OCI-LY7 (cell line): ENCODE measurements around the gene OGFOD3. TPM values are rescaled to one million over a fixed set of nuclear protein-coding genes. Genes with fewer than 3 reads are reported as not detected.

Source experiments
- BruUV-seq: library from RNA; stranded (reverse); fragments of 400-500 nt; replicated peaks from 2 replicates; lab custom pipeline; 2021; lab: Mats Ljungman, UMichigan
- CTCF ChIA-PET: fragments of 300-600 bp; sonication (Branson Sonifier 250); formaldehyde crosslinking; loops from one replicate; lab custom pipeline; 2022; ENCODE audit warnings: antibody characterized with exemption; ENCODE audit not compliant: unreplicated experiment; lab: Charles Lee
- POLR2A ChIA-PET: fragments of 300-600 bp; sonication (Branson Sonifier 250); formaldehyde crosslinking; loops from one replicate; lab custom pipeline; 2022; ENCODE audit warnings: antibody characterized with exemption; lab: Charles Lee
- DNase-seq: peaks from one replicate; pipeline ENCODE4 v3.0.0-alpha.2; 2015; ENCODE audit warnings: low spot score
- H2AFZ ChIP-seq: fragments of 200-600 bp; sonication (generic), shearing (Covaris generic); 2 replicates; pipeline ENCODE4 v1.6.1; 2014; ENCODE audit warnings: mild to moderate bottlenecking, antibody characterized with exemption, low read length, moderate library complexity
- H3K27ac ChIP-seq: fragments of 200-600 bp; sonication (generic); 2 replicates; pipeline ENCODE4 v1.5.1; 2014; ENCODE audit warnings: mixed run types, low read depth, mild to moderate bottlenecking, moderate library complexity, low read length, inconsistent platforms; ENCODE audit not compliant: poor library complexity, severe bottlenecking
- H3K36me3 ChIP-seq: fragments of 200-600 bp; sonication (generic); 2 replicates; pipeline ENCODE4 v1.6.1; 2014; ENCODE audit warnings: mild to moderate bottlenecking, antibody characterized with exemption, low read length, moderate library complexity, mixed read lengths; ENCODE audit not compliant: insufficient read depth
- H3K4me1 ChIP-seq: fragments of 200-600 bp; sonication (generic); 2 replicates; pipeline ENCODE4 v1.5.1; 2014; ENCODE audit warnings: mild to moderate bottlenecking, low read length; ENCODE audit not compliant: insufficient read depth, poor library complexity, severe bottlenecking
- H3K4me2 ChIP-seq: fragments of 200-600 bp; sonication (generic); 2 replicates; pipeline ENCODE4 v1.6.1; 2014; ENCODE audit warnings: mild to moderate bottlenecking, low read length
- H3K4me3 ChIP-seq: fragments of 200-600 bp; sonication (generic); 2 replicates; pipeline ENCODE4 v1.5.1; 2014; ENCODE audit warnings: mild to moderate bottlenecking, low read depth, low read length; ENCODE audit not compliant: poor library complexity, severe bottlenecking
- H3K79me2 ChIP-seq: fragments of 200-600 bp; sonication (generic); 2 replicates; pipeline ENCODE4 v1.6.1; 2016; ENCODE audit warnings: low read depth, mild to moderate bottlenecking, low read length, moderate library complexity, mixed read lengths; ENCODE audit not compliant: insufficient read depth
- H3K9me2 ChIP-seq: fragments of 200-600 bp; sonication (generic); 2 replicates; pipeline ENCODE4 v1.6.1; 2016; ENCODE audit warnings: mild to moderate bottlenecking, low read length, mixed read lengths; ENCODE audit not compliant: insufficient read depth
- H3K9me3 ChIP-seq: fragments of 200-600 bp; sonication (generic); 2 replicates; pipeline ENCODE4 v1.6.1; 2014; ENCODE audit warnings: mild to moderate bottlenecking, mixed run types, low read length, mixed read lengths
- H4K20me1 ChIP-seq: fragments of 200-600 bp; sonication (generic); 2 replicates; pipeline ENCODE4 v1.6.1; 2014; ENCODE audit warnings: mild to moderate bottlenecking, antibody characterized with exemption, low read length, moderate library complexity, mixed read lengths; ENCODE audit not compliant: insufficient read depth
- CTCF ChIP-seq: fragments of 200-600 bp; sonication (generic); conservative IDR thresholded peaks from 2 replicates; pipeline ENCODE4 v1.5.1; 2014; ENCODE audit warnings: mild to moderate bottlenecking, antibody characterized with exemption, low read length, moderate library complexity, mixed read lengths
- EZH2phosphoT487 ChIP-seq: fragments of 200-600 bp; sonication (generic); IDR thresholded peaks from 2 replicates; pipeline ENCODE4 v1.6.1; 2018; ENCODE audit warnings: low read depth, borderline replicate concordance, mild to moderate bottlenecking, mixed run types, antibody characterized with exemption, low read length, moderate library complexity, mixed read lengths
- intact Hi-C: fragments of 100-400 bp; cut with micrococcal nuclease; formaldehyde crosslinking; loops from one replicate; pipeline ENCODE4 v1.10.0; 2022; ENCODE audit not compliant: unreplicated experiment
- total RNA-seq, 2 experiments: library from RNA; depleted of rRNA in 1 of 2; stranded (reverse); fragments of >200 nt in 1 of 2; shearing (Covaris generic) in 1 of 2; gene quantifications; 2 replicates each; pipeline ENCODE4 v1.2.3, GENCODE V29; 2014 to 2022

OGFOD3 gene
- total RNA-seq, 2 experiments from 2014 or later = 55.6 to 65.2 TPM

GRCh38 chr17:82375359-82376041 lies 42.9 kb downstream of the OGFOD3 start:
- ChIA-PET POLR2A (interaction anchor here (0.6 kb wide), 1 partner anchor 26 kb away, joined by 5 read pairs; no protein-coding TSS in a partner anchor), CTCF (no interaction called here)
- no peak overlapping the region for H3K4me2 ChIP-seq
- intact Hi-C loops = no loop called here
- no peak overlapping the region for H3K27ac ChIP-seq
- TF ChIP-seq EZH2phosphoT487 = no peak
- TF ChIP-seq CTCF = no peak
- H3K36me3 ChIP-seq = no peaks in the 10 kb centered on the region
- H2AFZ ChIP-seq = no peak overlapping the region
- BruUV-seq = no TSS peak
- no peaks in the 10 kb centered on the region for H3K79me2 ChIP-seq
- H4K20me1 ChIP-seq = no peaks in the 10 kb centered on the region
- no peaks in the 10 kb centered on the region for H3K9me3 ChIP-seq
- peaks cover 23% of the 10 kb centered on the region for H3K4me1 ChIP-seq
- H3K4me3 ChIP-seq = no peak overlapping the region
- no peak for DNase-seq
- H3K9me2 ChIP-seq = no peaks in the 10 kb centered on the region

GRCh38 chr17:82374626-82375331 lies 43.6 kb downstream of the OGFOD3 start:
- Histone ChIP-seq H3K4me2 (no peak overlapping the region), H3K36me3 (no peaks in the 10 kb centered on the region), H3K9me2 (no peaks in the 10 kb centered on the region), H4K20me1 (no peaks in the 10 kb centered on the region), H3K4me3 (no peak overlapping the region), H3K9me3 (no peaks in the 10 kb centered on the region), H2AFZ (no peak overlapping the region), H3K4me1 (peaks cover 28% of the 10 kb centered on the region), H3K79me2 (no peaks in the 10 kb centered on the region), H3K27ac (no peak overlapping the region)
- no peak for TF ChIP-seq CTCF
- no peak for TF ChIP-seq EZH2phosphoT487
- CTCF ChIA-PET = no interaction called here
- BruUV-seq = no TSS peak
- intact Hi-C loops = no loop called here
- DNase-seq = no peak
- POLR2A ChIA-PET = interaction anchor here (0.6 kb wide), 1 partner anchor 27 kb away, joined by 5 read pairs; no protein-coding TSS in a partner anchor
